Thoracic aorta (tissue), 2 donors: ENCODE measurements around the gene CASZ1. TPM values are rescaled to one million over a fixed set of nuclear protein-coding genes. Genes with fewer than 3 reads are reported as not detected.

Experiments used
- ATAC-seq: fragments of 150-250 bp; one replicate; pipeline ENCODE4 v1.8.0; 2017; ENCODE audit warnings: low read depth; ENCODE audit not compliant: insufficient number of reproducible peaks, low FRiP score
- DNase-seq: peaks from one replicate; pipeline ENCODE4 v3.0.0-alpha.2; 2020; ENCODE audit warnings: low spot score
- H3K27ac ChIP-seq, 2 donors: fragments of 200-600 bp; sonication (generic); 1 replicate in 1 of 2; 2 replicates in 1 of 2; pipeline ENCODE4 v1.5.1; 2016; ENCODE audit warnings: mild to moderate bottlenecking in 2 of 2, moderate library complexity in 2 of 2
- H3K27me3 ChIP-seq: fragments of 200-600 bp; sonication (generic); replicated peaks from 2 replicates; pipeline ENCODE4 v1.6.0; 2016; ENCODE audit warnings: mild to moderate bottlenecking; ENCODE audit not compliant: insufficient read depth
- H3K36me3 ChIP-seq: fragments of 200-600 bp; sonication (generic); one replicate; pipeline ENCODE4 v1.5.1; 2016
- H3K4me1 ChIP-seq, 2 donors: fragments of 200-600 bp; sonication (generic); 1 replicate in 1 of 2; 2 replicates in 1 of 2; pipeline versions ENCODE4 v1.5.1 to v1.6.0; 2016; ENCODE audit warnings: low read depth in 2 of 2, mild to moderate bottlenecking in 1 of 2; ENCODE audit not compliant: control insufficient read depth in 1 of 2
- H3K4me3 ChIP-seq: fragments of 200-600 bp; sonication (generic); 2 replicates; pipeline ENCODE4 v1.5.1; 2016; ENCODE audit warnings: mild to moderate bottlenecking
- H3K9me3 ChIP-seq: fragments of 200-600 bp; sonication (generic); 2 replicates; pipeline ENCODE4 v1.5.1; 2016
- total RNA-seq, 2 donors: library from RNA; depleted of rRNA; stranded (reverse); fragments of >200 nt; gene quantifications; one replicate each; pipeline versions ENCODE4 v1.1.0 to v1.2.3, GENCODE V29; 2016
- TF ChIP-seq, protein P1 (sequence below): fragments of 200-600 bp; sonication (generic); IDR thresholded peaks from one replicate; pipeline ENCODE4 v1.5.1; 2019; ENCODE audit warnings: antibody characterized with exemption

Gene CASZ1
- total RNA-seq, 2 donors from 2014 or later: 20.6 to 27.9 TPM

DNA sequence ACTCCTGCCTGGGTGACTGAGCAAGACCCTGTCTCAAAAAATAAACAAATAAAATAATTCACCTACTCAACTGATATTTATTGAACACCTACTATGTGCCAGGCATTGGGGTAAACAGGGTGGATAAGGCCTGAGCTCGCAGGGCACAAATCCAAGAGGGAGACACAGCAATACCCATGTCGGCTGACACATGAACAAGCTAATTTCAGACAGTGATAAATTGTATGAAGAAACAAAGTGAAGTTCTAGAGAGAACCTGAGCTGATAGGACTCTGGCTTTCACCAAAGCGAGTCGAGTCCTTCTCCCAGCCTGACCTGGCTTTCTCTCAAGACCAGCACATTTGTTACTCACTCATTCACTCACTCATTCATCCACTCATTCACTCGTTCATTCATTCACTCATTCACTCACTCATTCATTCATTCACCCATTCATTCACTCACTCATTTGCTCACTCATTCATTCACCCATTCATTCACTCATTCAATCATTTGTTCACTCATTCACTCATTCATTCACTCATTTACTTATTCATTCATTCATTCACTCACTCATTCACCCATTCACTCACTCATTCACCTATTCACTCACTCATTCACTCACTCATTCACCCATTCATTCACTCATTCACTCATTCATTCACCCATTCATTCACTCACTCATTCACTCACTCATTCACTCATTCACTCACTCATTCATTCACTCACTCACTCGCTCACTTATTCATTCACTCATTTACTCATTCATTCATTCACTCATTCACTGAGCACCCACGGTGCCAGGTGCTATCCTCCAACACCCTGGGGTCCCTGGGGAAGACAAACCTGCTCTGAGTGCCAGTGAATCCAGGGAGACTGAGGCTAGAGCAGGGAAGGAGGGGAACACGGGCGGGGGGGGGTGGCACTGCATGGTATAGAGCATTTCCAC is 37.4 kb upstream of the CASZ1 start:
- TF ChIP-seq, protein P1, sequence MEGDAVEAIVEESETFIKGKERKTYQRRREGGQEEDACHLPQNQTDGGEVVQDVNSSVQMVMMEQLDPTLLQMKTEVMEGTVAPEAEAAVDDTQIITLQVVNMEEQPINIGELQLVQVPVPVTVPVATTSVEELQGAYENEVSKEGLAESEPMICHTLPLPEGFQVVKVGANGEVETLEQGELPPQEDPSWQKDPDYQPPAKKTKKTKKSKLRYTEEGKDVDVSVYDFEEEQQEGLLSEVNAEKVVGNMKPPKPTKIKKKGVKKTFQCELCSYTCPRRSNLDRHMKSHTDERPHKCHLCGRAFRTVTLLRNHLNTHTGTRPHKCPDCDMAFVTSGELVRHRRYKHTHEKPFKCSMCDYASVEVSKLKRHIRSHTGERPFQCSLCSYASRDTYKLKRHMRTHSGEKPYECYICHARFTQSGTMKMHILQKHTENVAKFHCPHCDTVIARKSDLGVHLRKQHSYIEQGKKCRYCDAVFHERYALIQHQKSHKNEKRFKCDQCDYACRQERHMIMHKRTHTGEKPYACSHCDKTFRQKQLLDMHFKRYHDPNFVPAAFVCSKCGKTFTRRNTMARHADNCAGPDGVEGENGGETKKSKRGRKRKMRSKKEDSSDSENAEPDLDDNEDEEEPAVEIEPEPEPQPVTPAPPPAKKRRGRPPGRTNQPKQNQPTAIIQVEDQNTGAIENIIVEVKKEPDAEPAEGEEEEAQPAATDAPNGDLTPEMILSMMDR: no peak
- Histone ChIP-seq H3K36me3 (no peaks in the 10 kb centered on the region), H3K4me1 (peaks cover 0 to 5% of the 10 kb centered on the region in 2 donors), H3K27me3 (no peaks in the 10 kb centered on the region), H3K9me3 (no peaks in the 10 kb centered on the region), H3K27ac (no peak overlapping the region), H3K4me3 (no peak overlapping the region)
- ATAC-seq (no peak), DNase-seq (no peak)

DNA sequence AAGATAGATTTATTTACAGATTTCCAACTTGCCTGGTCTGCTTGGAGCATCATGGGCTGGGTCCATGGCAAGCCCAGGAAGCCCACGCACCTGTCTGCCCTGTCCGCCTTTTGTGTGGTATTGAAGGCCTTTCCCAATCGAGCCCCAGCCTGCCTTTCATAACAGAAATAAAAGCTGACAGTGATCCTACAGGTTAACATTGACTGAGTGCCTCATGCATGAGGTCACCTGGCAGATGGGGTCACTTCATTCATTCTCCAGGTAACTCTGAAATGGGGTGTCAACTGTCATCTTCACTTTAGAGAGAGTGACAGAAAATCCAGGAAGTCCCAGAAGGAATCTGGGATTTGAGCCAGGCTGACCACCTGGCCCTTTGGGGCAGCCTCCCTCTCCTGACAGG is 36.3 kb upstream of the CASZ1 start:
- H3K9me3 ChIP-seq: no peaks in the 10 kb centered on the region
- TF ChIP-seq, protein P1: no peak
- no peak overlapping the region for H3K4me3 ChIP-seq
- no peak overlapping the region for H3K27ac ChIP-seq
- DNase-seq: no peak
- no peak for ATAC-seq
- no peaks in the 10 kb centered on the region for H3K36me3 ChIP-seq
- H3K27me3 ChIP-seq: no peaks in the 10 kb centered on the region
- H3K4me1 ChIP-seq: peaks cover 0 to 5% of the 10 kb centered on the region in 2 donors

DNA sequence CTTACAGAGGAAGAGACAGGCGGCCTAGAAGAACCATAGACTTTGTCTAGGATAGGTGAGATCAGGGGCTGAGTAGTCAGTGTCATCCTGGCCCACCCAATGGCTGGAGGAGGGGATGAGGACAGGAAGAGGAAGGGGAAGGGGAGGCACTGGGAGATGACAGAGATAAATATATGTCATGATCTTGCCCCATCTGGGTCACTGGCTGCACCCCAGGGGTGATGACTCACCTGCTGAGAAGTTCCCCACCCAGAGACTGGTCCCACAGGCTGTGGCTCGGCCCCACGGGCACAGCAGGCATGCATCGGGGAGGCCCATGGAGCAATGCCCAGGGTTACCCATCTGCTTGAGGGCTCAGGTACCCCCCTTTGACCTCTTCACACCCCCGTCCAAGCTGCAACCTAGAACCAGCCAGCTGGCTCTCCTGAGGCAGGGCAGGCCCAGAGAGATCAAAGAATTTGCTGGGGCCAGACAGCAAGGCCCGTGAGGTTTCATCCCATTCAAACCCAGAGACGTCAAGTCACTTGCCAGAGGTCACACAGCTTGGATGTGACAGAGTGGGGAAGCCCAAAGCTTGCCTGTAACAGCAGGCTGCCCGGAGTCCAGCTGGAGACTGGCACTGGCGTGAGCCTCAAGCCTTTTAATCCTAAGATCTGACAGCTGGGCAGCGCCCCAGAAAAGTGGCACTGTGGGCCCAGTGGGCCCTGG is 34.7 kb upstream of the CASZ1 start:
- Histone ChIP-seq H3K9me3 (no peaks in the 10 kb centered on the region), H3K4me3 (no peak overlapping the region), H3K4me1 (peaks cover 0 to 3% of the 10 kb centered on the region in 2 donors), H3K27me3 (no peaks in the 10 kb centered on the region), H3K36me3 (no peaks in the 10 kb centered on the region), H3K27ac (no peak overlapping the region)
- TF ChIP-seq, protein P1: no peak
- DNase-seq: no peak
- no peak for ATAC-seq

DNA sequence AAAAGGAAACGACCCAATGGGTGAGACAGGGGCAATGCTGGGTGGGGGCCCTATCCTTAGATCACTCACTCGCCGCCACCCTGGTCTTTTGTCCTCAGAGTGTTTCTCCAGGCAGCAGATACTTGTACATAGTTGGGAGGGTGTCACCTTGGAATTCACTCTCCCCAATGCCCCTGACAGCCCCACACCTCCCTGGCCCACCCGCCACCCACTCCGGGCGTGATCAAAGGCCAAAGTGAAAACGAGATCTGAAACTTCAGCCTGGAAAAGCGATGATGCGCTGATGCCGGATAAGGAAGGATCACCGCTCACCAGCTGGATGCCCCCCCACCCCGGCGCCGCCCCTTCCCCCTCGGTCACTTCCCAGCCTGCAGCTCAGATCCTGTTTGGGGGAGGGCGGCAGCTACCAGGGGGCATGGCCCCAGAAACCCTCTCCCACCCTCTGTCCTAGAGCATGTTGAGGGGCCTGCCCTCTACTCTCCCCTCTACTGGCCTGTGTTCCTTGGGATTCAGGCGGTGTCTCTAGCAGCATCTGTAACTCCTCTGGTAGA is 33.6 kb upstream of the CASZ1 start:
- no peak for ATAC-seq
- H3K36me3 ChIP-seq: no peaks in the 10 kb centered on the region
- H3K27me3 ChIP-seq: no peaks in the 10 kb centered on the region
- no peak for DNase-seq
- TF ChIP-seq, protein P1: no peak
- no peaks in the 10 kb centered on the region for H3K9me3 ChIP-seq
- H3K27ac ChIP-seq: no peak overlapping the region
- H3K4me1 ChIP-seq: no peaks in the 10 kb centered on the region
- no peak overlapping the region for H3K4me3 ChIP-seq
